ENCODE measurements around the gene EYA2.

Gene EYA2

DNA sequence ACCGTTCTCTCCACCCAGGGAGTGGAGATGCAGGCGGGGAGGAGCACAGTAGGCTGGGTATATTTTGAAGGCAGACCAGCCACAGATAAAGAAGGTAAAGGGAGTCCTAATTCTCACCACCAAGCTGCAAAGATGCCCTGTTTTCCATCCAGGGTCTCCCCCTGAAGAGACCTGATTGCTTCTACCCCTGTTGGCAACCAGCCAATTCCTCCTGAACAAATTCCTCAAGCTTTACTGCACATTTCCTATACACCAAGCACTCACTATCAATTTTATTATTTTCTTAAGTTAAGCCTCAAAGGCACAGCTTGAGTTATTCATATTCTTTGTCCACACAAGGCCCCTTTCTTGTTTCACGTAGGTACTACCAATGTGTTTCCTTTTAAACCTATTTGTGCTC is 214.4 kb downstream of the EYA2 start:
- no peak for DNase-seq (ENCODE audit: low spot score)

DNA sequence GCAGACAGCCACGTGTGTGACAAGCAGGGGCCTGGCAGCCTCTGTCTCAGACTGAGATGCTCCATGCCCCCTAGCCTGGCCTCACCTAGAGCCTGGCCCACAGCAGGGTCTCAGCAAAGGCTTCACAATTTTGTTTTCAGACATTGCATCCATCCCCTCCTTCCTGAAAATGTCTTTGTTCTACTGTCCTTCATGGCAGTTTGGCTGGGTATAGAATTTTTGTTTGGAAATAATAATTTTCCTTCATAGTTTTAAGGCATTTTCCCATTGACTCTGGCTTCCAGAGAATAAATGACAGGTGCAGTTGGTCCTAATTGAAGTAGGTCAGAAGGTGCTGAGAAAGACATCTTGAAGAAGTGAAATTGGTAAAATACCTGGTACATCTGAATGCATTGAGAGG is 216.2 kb downstream of the EYA2 start:
- DNase-seq (ENCODE audit: low spot score), result no peak

DNA sequence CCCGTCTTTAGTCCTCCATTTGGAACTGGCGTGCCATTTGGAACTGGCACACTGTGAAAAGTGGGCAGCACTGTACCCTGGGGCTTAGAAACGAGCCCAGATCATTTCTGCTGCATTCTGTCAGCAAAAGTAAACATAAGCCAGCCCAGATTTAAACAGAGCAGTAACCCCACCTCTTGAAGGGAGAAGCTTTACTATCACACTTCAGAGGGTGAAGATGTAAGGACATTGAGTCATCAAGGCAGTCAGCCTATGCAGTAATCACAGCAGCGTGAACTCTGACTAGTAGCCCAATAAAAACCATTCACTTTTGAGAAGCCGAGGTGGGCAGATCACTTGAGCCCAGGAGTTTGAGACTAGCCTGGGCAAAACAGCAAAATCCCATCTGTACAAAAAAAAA is 216.9 kb downstream of the EYA2 start:
- no peak for DNase-seq (ENCODE audit: low spot score)

DNA sequence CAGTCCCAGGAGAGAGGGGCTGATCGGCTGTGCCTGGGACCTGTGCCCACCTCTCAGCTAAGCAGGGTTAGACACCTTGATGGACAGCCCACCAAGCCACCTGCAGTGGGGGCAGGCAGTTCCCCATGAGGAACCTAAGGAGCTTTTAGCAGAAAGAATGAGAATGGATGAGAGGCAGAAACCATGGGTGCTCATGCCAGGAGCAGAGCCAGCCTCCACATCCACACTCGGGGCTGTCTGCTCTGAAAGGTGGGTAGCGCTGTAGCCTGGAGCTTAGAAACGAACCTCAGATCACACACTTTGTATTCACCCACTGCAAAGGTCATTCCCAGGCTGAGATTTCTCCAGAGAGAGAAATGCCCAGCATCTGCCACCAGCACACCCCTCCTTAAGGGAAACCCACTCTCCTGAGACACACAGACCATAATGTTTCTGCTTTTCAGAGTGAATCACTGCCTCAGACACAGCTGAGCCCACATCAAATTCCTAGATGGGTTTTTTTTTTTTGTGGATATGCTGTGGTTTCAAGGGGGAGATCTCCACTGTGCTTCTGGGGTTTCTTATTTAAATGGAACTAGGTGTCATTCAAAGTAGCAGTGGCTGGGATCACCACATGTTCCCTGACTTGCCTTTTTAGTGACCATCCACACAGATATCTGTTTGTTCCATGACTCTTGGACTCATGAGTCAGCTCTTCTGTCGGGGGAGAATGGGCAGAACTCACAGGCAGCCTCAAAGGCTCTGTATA is 218.9 kb downstream of the EYA2 start:
- no peak for DNase-seq (ENCODE audit: low spot score)

DNA sequence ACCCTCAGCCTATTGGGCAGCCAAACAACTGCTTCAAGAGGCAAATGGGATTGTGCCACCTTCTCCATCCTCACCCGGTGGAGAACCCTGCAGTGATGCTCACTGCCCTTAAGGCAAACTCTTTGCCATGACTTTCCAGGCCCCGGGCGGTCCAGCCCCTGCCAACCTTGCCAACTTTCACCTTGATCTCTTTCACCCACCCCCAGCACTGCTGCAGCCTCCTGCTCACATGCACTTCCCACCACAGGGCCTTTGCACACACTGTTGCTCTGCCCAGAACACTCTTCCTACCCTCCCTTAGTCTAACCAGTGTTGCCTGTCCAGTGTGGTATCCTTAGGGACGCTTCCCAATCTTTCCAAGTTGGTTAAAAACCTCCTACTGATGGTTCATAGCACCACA is 221.1 kb downstream of the EYA2 start:
- DNase-seq (ENCODE audit: low spot score), result no peak

DNA sequence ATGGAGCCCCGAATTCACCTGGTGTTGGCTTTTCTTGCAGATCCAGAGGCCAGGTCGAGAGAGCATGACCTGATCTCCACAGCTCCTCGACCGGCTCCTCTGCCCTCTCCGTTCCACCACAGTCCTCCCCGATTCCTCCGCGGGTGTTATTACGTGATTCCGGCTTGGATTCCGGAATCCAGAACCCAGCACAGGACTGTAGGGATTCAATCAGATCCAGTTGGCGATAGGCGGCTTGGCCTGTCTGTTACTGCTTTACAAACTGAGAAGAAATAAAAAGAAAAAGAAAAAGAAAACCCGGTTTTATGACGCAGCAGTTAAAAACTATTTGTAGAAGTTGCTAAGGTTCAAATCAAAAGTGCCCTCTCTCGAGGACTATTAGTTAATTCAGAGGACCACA is 222.7 kb downstream of the EYA2 start:
- no peak for DNase-seq (ENCODE audit: low spot score)

DNA sequence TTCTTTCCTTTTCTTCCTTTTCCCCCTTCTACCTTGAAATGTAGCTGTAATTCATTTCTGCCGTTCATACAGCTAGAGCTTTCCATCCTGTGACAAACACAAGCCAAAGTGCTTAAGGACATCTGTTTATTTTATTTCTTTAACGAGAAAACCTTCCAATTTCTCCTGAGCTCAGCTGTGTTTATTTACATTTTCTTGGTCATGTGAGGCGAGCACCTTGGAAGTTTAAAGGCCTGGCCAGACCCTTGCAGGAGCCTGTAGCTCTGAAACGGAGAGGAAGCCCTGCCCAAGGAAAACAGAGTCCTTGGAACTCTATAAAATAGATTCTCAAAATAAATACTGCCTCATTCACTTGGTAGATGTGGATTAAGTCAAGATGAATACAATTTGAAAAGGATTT is 223.1 kb downstream of the EYA2 start:
- DNase-seq (ENCODE audit: low spot score), result no peak

DNA sequence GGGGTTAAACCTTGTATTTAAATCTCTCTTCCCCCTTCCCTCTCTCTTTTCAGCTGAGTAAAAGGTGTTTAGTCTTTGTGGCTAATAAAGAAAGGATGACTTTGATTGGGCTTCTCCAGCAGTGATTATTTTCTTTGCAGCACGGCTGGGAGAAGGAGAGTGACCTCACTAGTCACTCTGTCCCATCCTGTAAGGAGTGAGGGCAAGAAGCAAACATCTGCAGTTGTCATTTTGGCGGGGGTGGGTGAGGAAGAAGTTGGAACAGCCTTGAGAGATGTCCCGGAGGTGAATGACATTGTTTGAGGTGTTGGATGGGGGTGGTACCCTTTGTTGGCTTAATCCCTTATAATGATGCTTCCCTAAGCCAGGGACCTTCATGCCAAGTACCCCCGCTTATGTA is 223.6 kb downstream of the EYA2 start:
- no peak for DNase-seq (ENCODE audit: low spot score)

DNA sequence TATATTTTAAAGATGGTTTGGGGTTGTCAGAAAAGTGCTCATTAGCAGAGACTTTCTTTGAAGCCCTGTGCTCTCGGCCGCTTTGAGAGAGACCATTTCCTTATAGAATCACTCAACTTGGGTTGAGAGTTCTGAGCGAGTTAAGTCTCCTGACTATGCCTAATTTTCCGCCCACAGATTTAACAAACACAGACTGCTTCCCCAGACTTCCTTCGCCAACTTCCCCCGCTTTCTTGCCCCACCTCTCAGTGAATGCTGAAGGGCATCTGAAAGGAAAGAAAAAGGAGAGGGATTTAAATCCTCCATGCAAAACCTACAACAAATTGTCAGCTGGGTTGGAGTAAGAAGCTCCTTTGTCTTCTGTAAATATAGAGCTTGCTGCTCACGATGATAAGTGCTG is 224.0 kb downstream of the EYA2 start:
- DNase-seq (ENCODE audit: low spot score), result no peak

DNA sequence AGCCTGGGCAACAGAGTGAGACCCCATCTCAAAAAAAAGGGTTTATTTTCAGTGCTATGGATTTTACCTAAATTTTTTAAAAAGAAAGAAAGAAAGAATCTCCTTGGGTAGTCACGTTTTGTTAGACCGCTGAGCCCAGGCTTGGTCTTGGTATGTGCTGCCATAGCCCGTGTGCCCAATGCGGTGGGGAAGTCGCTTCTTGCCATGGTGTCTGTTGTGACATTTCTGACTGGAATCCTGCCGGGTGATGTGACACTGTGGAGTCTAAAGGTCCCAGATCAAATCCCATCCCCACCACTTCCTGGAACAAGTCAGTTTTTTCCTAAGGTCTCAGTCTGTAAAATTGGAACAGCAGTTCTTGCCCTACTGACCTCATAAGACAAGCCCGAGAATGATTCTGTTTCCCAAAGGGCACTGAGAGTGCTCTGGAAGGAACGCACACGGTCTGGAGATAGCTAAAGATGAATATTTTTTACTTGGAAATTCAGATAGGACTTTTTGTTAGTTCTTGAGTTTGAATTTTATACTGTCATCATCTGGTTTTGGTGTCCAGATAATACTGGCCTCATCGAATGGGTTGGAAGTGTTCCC is 225.8 kb downstream of the EYA2 start:
- no peak for DNase-seq (ENCODE audit: low spot score)

DNA sequence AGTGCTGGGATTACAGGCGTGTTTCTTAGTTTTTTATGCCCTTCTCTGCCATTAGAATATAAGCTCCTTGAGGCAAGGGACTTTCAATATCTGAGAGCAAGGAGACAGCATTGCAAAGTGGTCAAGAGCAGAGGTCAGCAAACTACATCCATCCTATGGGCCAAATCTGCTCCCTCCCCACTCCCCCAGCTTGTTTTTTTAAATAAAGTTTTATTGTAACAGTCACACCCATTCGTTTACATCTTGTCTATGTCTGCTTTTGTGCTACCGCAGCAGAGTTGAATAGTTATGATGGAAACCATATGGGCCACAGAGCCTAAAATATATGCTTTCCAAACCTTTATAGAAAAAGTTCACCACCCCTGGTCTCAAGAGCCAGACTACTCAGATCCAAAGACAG is 227.9 kb downstream of the EYA2 start:
- no peak for DNase-seq (ENCODE audit: low spot score)

DNA sequence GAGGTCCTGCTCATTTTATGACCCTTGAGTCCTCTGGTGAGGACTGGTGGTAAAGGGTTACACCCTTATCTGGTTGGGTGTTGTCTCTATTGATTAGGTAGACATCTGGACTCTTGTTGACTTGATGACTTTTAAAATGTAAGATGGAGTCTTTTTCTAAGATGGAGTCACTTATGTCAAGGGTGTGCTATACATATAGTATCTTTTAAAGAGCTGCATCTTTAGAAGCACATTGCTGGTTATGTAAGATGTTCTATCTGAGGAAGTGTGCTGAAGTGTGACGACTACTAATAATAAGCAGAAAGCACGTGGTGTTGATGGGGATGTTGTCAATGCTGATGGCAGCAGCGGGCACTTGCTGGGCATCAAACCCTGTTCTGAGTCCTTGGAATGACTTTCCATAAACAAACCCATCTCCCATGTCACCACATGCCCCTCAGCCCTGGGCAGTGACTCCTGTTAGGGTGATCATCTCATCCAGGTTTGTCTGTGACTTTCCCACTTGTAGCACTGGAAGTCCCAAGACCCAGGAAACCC is 229.6 kb downstream of the EYA2 start:
- DNase-seq (ENCODE audit: low spot score), result no peak

DNA sequence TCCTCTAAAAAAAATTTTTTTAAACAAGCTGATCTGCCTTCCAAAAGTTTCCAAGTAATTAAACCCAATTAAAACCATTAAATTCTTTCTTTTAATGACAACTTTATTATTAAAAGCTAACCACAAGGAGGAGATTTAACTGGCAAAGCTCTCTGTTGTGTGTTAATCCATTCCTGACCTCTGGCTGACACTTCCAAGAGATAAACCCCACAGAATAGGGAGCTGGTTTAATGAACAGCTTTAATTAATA is 230.8 kb downstream of the EYA2 start:
- no peak for DNase-seq (ENCODE audit: low spot score)

DNA sequence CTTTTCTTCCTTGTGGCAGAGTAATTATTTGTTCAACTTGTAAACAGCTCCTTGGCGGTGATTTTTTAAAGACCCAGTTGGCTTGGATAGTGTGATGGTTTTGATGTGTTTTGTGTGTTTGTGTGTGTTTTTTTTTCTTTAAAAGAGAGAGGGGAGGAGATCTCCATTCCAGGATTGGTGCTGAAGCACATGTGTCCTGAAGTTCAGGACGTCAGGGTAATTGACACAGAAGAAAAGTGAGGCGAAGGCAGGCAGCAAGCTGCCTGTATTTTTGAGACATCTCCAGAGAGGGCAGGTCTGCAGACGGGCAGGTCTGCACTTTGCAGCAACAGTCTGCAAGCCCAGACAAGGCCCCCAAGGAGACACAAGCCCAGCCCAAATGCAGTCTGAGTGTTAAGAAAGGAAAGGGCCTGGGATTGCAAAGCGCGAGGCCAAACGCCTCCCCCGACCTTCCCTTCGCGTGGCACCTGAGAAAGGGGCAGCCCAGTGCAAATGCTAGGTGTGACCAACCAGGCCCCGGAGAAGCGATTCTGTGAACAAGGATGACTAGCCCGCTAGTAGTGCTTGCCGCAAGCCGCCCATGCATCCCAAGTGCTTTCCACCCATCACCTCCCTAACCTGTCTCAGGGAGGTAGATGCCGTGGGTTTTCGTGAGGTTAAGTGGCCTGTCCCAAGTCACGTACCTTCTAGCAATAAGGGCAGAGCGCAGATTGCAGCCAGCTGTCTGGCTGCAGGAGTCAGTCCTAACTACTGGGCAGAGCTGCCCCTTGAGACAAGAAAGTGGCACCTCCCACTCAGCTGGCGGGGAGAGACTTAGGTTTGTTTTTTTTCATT is 231.3 kb downstream of the EYA2 start:
- DNase-seq (ENCODE audit: low spot score), result no peak

DNA sequence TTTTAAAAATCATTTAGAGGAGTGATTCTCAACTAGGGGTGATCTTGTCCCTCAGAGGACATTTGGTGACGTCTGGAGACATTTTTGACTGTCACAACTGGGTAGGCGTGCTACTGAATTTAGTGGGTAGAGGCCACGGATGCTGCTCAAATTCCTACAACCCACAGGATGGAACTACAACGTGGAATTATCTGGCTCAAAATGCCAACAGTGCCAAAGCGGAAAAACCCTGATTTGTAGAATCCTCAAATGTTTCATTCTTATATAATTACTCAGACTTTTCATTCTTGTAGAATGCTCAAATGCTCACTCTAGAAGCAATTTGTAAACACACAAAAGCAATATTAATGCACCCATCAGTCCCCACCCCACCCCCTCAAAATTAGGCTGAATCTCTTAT is 232.1 kb downstream of the EYA2 start:
- no peak for DNase-seq (ENCODE audit: low spot score)

DNA sequence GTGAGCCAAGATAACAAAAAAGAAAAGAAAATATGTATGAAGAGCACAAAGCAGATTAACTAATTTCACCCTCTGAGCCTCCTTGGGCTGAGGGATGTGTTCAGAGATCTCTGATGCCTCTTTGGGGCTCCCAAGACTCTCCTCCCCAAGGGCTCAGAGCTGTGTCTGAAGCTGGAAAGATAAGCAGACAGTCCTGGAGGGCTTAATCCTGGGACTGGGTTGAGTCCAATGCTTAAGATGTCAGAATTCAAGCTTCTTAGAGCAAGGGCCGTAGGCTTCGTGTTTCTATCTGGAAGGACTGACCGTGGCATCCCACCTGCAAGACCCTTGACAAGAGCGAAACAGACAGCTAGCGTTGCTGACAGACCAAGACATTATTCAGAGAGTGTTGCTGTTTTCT is 232.9 kb downstream of the EYA2 start:
- no peak for DNase-seq (ENCODE audit: low spot score)

DNA sequence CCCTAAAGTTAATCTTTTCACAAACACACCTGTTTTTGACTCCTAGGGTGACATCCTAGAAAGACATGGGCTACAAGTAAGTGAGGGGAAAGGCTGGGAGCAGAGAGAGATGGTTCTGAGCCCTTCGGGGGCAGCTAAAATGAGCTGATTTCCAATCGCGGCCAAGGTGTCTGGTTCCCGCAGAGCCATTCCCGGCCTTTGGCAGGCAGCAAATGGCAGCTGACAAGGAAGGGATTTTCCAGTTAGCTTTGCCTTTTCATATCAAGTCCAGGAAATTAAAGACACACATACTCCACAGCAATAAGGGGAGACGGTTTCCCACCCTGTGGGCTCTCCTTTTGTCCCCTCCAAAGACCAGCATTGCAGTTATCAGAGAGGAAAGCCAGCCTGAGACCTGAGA is 233.4 kb downstream of the EYA2 start:
- DNase-seq (ENCODE audit: low spot score), result no peak

DNA sequence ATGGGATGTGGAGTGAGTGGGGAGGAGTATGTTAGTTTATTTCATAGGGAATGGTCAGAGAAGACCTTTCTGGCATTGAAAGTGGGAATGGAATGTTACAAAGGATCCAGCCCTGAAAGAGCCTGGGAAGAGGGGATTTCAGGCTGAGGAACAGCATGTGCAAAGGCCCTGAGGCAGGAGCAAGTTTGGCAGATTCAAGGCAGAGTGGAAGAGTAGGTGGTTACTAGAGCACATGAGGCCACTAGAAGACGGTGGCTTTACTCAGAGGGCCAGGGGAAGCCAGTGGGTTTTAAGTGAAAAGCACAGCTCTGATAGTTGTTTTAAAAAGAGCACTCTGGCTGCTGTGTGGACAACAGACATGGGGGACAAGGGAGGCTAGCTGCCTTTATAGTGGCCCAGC is 234.7 kb downstream of the EYA2 start:
- DNase-seq (ENCODE audit: low spot score), result no peak

DNA sequence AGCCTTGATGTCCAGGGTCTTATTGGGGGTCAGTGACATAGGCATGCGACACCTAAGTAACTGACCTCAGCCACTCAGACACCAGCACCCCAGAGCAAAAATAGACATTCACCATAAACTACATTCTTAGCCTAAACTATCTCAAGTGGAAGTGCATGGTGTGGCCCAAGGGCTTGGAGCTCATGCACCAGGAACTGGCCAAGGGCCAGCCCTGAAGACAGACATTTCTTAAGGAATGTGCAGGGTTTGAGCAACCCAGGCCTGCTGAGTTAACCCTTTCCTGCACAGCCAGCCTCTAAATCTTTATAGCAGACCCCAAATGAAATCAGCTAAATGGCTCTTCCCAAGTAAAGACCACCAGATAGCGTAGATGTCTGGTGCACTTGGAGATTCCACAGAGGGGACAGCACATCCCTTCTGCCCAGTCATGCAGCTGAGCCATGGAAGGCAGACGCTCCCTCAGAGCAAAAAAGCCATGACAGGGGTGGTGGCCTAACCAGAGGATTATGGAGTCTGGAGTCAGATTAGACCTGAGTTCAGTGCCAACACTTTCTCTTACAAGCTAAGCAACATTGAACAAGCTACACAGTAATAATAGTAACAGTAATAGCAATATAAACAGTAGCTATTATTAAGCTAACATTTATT is 239.3 kb downstream of the EYA2 start:
- no peak for DNase-seq (ENCODE audit: low spot score)

DNA sequence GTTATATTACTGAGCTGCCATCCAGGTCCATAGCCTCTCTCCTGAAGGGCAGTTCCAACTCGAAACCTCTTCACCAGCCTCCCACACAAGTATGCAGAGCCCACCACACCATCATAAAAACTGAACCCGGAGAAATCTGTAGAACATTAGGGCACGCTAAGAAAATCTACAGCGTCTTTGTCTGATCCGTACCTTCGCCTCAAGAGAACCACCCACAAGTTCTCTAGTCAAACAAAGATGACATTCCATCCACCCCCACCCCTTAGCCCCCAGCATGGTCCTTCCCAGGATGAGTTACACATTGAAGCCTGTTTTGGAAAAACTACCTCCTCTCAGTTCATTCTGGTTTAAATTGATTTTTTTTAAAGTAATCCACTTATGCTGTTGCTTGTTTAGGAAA is 242.1 kb downstream of the EYA2 start:
- no peak for DNase-seq (ENCODE audit: low spot score)

DNA sequence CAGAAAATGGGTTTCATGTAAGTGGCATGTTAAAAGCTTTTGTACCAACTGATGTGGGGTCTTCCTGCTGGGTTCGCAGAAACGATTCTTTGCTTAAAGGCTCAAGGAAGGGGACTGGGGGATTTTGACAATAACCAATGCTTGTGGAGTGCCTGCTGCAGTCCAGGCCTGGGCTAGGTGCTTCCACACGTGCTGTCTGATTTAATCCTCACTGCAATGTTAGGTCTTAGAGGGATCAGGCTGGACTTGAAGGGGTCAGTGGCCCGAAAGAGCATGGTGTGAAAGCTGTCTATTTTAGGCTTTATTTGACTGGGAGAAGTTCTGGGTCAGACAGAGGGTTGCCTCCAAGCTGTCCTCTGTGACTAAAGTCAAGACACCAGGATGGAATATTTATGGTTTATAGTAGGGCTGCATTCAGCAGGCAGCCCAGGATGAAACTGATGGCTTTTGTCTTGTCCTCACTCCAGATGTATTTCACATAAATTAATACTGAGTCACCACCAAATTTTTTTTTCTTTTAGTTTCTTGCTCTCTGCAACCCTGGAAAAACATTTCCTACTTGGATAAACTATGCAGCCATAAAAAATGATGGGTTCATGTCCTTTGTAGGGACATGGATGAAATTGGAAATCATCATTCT is 242.7 kb downstream of the EYA2 start:
- no peak for DNase-seq (ENCODE audit: low spot score)

DNA sequence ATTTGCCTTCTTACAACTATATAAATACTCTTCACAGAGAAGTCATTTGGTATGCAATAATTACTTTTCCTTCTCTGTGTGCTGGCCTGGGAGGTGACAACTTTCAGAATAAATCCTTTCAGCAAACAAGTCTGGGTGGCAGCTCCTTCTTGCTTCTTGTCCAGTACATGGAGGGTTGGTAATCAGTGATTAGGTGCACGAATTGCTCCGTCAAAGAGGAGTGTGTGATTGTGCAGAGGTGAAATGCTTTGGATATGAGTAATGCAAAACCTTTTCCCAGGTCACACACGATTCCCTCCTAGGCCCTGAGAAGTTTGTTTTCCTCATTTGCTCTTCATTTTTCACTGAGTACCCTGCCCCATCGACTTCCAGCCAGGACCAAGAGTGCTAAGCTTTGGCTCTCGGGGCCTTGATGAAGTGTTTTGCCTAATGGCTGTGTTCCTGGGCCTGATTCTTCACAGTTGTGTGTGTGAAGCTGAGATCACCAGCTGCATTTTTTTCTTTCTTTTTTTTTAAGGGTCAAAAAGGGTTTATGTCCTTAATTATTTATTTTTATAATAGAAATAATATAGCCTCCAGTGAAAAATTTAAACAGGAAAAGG is 245.4 kb downstream of the EYA2 start:
- DNase-seq (ENCODE audit: low spot score), result no peak
